GM19099 (cell line): ENCODE data around the gene WNK2.

ENCODE experiments used
- POLR2A ChIP-seq: IDR thresholded peaks from 3 replicates; pipeline ENCODE4 v1.6.1; 2011; ENCODE audit warnings: low read depth; ENCODE audit not compliant: insufficient read length; ENCODE audit errors: extremely low read depth

WNK2 gene

GRCh38 chr9:93262537-93263310 lies 78.8 kb downstream of the WNK2 start:
- TF ChIP-seq POLR2A = no peak

GRCh38 chr9:93263334-93264229 lies 79.6 kb downstream of the WNK2 start:
- no peak for TF ChIP-seq POLR2A

DNA sequence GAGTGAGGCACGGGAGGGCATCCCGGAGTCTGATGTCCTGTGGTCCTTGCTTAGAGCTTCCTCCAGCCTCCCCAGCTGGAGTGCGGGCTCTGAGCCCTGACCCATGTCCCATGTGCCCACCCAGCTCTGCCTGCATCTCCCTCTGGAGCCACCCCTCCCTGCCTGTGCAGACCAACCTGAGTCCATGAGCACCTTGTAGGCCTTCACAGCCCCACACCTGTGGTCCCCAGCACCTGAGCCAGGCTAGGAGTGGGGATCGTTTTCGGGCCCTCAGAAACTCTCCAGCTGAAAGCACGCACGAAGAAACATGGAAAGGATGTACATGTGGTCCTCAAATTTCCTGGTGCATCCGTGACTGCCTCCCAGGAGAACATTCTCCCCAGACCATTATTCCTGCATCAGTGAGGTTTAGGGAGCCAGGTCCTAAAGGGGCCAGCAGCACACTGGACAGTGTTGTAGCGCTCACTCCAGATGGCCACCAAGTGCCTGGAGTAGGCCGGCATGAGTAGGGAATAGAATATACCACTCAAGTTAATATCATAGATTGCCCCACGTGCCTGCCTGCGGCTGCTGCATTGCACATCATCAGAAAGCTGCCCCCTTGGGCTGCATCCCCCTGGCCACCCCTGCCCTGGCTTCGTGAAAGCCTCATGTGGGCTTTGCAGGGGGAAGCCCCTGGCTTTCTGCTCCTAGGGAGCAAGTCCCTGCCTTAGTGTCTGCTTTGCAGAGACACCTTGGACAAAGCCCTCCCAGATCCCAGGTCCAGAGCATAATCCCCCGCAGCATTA lies 80.6 kb downstream of the WNK2 start:
- TF ChIP-seq POLR2A = no peak

DNA sequence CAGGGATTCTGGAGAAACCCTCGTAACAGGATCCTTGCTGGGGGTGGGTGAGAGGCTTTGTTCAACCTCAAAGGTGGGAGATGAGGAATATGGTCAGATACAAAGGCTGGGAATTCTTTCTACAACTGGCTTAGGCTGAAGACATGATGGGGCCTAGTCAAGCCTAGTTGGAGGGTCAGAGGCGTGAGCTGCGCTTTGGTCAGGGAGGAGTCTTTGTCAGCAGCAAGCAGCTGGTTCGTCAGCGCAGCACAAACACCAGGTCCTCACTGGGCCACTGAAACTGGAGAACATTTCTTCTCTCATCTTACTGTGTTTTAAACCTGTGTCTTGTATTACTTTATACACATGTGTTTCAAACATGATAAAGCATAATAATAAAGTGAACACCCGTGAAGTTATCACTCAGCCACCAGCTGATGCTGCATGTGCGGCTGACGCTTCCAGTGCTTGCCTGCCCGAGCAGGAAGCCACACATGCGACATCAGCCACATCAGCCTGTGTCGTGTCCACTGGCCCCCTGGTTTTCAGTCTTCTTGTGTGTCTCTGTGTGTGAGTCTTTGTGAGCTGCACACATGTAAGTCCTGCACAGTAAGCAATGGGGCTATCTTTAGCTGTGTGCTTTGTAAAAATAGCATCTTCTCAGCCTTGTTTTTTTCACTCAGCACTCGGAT lies 81.5 kb downstream of the WNK2 start:
- no peak for TF ChIP-seq POLR2A

DNA sequence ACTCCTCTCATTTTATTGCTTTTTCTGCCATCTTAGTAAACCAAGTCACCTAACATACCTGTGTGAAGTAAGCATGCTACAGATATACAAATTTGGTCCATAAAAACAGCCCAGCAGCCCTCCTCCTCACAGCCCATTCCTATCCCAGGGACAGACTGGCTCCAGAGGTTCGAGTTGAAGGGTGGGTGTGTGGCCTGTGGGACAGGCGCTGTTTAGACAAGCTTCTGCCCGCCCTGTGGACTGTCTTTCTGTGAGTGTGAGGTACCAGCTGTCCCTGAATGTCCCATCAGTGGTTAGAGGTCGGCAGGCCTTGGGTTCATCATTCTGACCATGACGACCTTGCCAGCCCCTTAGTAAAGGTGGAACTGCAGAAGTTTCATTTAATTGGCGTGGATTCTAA lies 82.0 kb downstream of the WNK2 start:
- TF ChIP-seq POLR2A = no peak

- TF ChIP-seq POLR2A = no peak
Measured at GRCh38 chr9:93266521-93267001, 82.6 kb downstream of the WNK2 start.

GRCh38 chr9:93267091-93267541 lies 83.2 kb downstream of the WNK2 start:
- TF ChIP-seq POLR2A = no peak

DNA sequence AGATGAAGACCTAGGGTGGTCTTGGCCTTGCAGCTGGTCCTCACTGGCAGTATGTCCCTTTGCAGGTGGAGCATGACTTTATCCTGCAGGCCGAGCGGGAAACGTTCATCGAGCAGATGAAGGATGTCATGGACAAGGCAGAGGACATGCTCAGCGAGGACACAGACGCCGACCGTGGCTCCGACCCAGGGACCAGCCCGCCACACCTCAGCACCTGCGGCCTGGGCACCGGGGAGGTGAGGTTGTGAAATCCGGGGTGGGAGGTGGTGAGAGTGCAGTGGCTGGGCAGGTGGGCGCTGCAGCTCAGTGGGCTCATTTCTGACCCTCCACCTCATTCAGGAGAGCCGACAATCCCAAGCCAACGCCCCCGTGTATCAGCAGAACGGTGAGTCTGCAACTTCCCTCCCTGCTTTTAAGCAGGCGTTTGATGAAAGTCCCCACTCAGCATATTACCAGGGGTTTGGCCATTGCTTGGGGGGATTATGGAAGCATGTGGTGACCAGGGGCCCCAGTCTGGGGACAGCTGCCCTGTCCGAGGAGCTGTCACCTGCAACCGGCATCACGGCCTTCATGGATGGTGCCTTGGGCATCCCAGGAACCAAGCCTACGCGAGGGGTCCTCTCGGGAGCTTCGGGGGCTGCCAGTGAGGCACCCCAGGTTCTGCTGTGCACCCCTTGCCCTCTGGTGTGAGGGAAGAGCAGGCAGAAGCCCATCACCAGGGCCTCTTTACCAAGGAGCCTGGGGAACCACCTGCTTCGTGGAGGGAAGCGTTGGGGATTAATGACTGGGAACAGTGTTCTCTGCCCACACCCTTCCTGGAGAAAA lies 84.0 kb downstream of the WNK2 start:
- no peak for TF ChIP-seq POLR2A

DNA sequence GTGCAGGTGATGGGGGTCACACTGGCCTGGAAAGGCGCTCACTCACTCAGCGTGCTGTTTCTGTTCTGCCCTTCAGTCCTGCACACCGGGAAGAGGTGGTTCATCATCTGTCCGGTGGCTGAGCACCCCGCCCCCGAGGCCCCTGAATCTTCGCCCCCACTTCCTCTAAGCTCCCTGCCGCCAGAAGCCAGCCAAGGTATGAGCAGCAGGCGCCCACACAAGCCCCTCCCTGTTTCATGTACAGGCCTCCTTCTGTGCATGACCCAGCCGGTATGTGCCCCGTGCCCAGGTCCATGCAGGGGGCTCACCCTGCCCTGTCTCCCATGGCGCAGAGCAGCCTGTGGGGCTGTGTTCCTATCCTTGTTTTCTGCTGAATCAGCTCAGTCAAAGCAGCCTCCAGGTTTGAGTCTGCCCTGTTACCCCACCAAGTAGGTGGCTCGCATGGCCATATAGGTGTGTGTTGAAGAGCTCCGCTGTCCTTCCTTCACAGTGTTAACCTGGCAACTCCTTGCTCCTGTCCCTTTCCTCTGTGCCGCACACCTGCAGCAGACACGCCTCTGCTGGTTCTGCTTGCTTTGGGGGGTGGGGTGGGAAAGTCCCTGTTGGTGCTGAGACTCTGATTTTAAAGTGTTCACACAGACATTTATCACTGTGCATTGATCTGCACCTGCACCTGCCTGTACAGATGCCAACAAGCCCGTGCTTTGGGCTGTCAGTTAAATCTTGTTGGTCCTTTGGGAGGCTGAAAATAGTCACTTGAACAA lies 84.8 kb downstream of the WNK2 start:
- TF ChIP-seq POLR2A = no peak

DNA sequence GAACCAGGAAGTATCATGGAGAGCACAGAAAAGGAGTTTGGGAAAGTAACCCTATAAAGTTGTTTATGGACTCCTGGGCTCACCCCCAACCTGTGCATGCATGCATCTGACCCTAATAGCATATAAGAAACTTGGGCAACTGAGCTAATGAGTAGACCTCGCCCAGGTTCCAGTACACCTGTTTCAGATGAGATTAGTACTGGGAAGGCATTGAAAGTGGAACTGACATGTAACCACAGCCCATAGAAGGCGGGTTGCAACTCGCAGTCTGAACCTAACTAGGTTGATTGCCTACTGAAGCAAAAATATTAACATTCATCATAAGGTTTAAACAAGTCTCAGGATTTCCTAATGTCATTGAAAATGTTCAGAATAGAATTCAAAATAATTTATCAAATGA lies 87.0 kb downstream of the WNK2 start:
- no peak for TF ChIP-seq POLR2A

DNA sequence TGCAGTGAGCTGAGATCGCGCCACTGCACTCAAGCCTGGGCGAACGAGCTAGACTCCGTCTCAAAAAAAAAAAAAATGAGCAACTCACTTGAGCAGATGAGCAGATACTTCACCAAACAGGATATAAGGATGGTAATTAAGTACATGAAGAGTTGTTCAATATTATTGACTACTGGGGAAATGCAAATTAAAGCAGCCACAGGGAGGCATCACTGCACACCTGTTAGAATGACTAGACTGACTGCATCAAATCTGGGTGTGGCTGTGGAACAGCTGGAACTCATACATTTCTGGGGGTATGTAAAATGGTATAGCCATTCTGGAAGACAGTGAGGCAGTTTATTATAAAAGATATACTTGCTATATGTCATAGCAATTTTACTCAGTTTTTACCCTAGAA lies 93.0 kb downstream of the WNK2 start:
- TF ChIP-seq POLR2A = no peak

DNA sequence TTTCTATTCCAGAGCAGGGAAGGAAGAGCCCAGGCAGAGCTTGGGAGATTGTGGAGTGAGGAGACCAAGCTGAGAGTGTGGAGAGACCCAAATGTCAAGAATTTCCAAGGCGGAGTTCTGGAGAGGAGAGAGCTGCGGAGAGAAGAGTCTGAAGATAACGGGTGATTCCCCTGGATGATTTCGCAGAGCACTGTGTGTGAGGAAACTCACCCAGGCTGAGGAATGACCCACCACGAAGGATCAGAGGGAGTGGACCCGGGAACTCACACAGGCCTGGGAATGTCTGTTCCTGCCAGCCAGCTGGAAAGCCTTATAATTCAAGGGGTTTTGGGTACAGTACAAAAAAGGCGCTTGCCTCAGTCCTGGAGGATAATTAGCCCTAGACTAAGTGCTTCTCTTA lies 94.2 kb downstream of the WNK2 start:
- no peak for TF ChIP-seq POLR2A

- TF ChIP-seq POLR2A = no peak
Measured at GRCh38 chr9:93280661-93281259, 96.8 kb downstream of the WNK2 start.
